GM23248 (cell line): ENCODE results near the gene KCNAB3.

Experiments used
- EZH2 ChIP-seq: fragments of 200-600 bp; sonication (generic); IDR thresholded peaks from 2 replicates; pipeline ENCODE4 v1.6.1; 2018; ENCODE audit warnings: antibody characterized with exemption, mild to moderate bottlenecking; ENCODE audit not compliant: insufficient read depth, poor library complexity, severe bottlenecking
- EZH2phosphoT487 ChIP-seq: fragments of 200-600 bp; sonication (generic); IDR thresholded peaks from 2 replicates; pipeline ENCODE4 v1.6.1; 2018; ENCODE audit warnings: antibody characterized with exemption, moderate library complexity, mild to moderate bottlenecking, low read depth; ENCODE audit not compliant: insufficient read depth

DNA sequence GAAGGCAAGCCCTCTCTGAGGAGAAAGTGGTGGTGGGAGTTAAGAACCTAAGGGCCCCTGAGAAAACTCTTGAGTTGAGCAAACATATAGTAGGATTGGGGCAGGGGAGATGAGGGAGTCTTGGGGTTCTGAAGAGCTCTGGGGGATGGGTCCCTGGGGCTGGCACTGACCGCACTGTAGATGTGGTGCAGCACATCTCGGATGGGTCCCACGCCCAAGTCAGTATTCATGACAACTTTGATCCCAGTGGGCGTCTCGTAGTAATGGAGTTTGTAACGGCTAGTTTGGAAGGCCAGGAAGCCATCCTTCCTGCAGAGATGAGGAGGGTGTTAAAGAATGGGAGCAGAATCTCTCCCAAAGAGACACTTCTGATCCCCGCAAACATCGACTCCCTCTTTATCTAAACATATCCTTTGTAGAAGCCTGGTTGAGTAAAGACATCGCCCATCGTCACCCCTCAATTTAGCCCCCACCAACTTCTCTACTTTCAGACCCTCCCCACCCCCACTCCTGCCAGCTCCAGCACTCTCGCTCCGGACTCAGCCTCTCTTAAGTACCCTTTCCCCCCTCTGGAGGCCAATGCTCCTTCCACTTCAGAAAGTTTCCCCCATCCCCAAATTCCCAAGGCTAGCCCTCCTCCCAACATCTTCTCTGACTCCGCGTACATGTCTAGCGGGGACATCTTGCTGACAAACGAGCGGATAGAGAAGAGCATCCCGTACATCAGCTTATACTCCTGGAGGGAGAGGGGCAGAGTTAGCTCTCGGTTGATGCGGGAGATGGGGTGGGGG, 1.4 kb upstream of the KCNAB3 start:
- no peak for TF ChIP-seq EZH2
- no peak for TF ChIP-seq EZH2phosphoT487
